Measurements from ENCODE around the gene NGEF. TPM values are rescaled to one million over a fixed set of nuclear protein-coding genes. Genes with fewer than 3 reads are reported as not detected.
"Not testable (repeated sequence)": the region's sequence is repeated elsewhere in the genome, so short reads cannot be mapped to it uniquely, and the experiment has no call there.

NGEF gene
- total and polyA plus RNA-seq, 9 of the 15 experiments (the other 6 are each of a cell fraction or from before 2014, with no cell fraction given) = 0.07 to 0.17 (median 0.09) TPM; not detected in 6

DNA sequence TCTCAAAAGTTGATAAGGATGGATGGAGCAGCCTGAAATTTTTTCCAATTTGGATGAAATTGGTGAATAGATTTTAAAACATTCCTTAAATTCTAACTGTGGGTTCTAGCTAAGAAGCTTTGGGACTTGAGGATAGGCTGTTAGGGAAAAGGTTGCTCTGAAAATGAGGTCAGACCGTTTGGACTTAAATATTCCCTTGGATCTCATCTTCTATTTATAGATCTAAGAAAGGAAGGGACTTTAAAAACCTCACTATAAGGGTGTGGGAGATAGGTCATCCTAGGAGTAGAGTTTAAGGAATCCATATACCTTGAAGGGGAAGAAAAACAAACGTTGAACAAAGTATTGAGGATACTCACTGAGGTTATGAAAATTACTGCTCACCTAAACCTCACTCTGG lies 160.4 kb downstream of the NGEF start:
- peaks cover 7 to 11% of the 10 kb centered on the region in 2 experiments for H3K4me1 ChIP-seq (replicated peaks in 1 of 2; ENCODE audit: control insufficient read depth in 2 of 2, insufficient read depth in 2 of 2, low read length in 2 of 2)
- H3K9me1 ChIP-seq (ENCODE audit: control insufficient read depth, insufficient read depth, low read length) = no peaks in the 10 kb centered on the region
- no peak overlapping the region for H3K9ac ChIP-seq (ENCODE audit: insufficient read depth in 1 of 2, low read depth in 2 of 2, low read length in 2 of 2)
- no peak for TF ChIP-seq PTRF (tag; IDR thresholded peaks at IDR 0.05)
- no peak for TF ChIP-seq SOX6 (IDR thresholded peaks at IDR 0.05)
- TF ChIP-seq ZNF354B (CRISPR knock-in tag; IDR thresholded peaks at IDR 0.05) = no peak
- no peak for TF ChIP-seq HDAC1 (IDR thresholded peaks at IDR 0.05)
- no peak for TF ChIP-seq PHF20 (IDR thresholded peaks at IDR 0.05; ENCODE audit: partially characterized antibody)
- TF ChIP-seq MEF2A (IDR thresholded peaks at IDR 0.05; ENCODE audit: control insufficient read depth, low read depth, low read length) = no peak
- TF ChIP-seq ZNF311 (CRISPR knock-in tag; IDR thresholded peaks at IDR 0.05) = no peak
- ChIA-PET POLR2A (no interaction called here), CTCF (ENCODE audit: low intra/inter-chr PET ratio) (interaction anchor here (0.7 to 0.8 kb wide), 3 partner anchors 398 to 732 kb away, joined by 3 read pairs; partner anchors contain the start of gene ATG16L1)
- H3K27me3 ChIP-seq (ENCODE audit: control insufficient read depth in 2 of 2, insufficient read depth in 2 of 2, low read length in 2 of 2) = no peaks in the 10 kb centered on the region
- H3K27ac ChIP-seq (ENCODE audit: extremely low read depth, low read depth, low read length) = no peak overlapping the region
- no TSS peak for BruUV-seq (replicated peaks)
- intact Hi-C loops (cut with micrococcal nuclease) = loop anchor here (5.0 to 10.0 kb wide), 2 partner anchors 172 to 400 kb away; partner anchors contain the start of gene ATG16L1
- in situ Hi-C loops (cut with MboI) = loop anchor here (10.0 kb wide), 1 partner anchor 412 kb away; no protein-coding TSS in a partner anchor
- WGBS (ENCODE audit: insufficient coverage, low coverage, missing lambda C conversion rate) = 8% methylated on average over 2 of the region's 2 CpGs
- no peaks in the 10 kb centered on the region for H3K9me3 ChIP-seq (replicated peaks; ENCODE audit: control insufficient read depth, insufficient read depth, low read depth, low read length)
- no peak overlapping the region for H2AFZ ChIP-seq (ENCODE audit: low read depth, low read length)
- no peak overlapping the region for H3K4me2 ChIP-seq (ENCODE audit: insufficient read depth, low read length)
- ATAC-seq (no peak), FAIRE-seq (no peak), DNase-seq (ENCODE audit: extremely low read depth in 1 of 4, low spot score in 3 of 4) (no peak)
- H3K36me3 ChIP-seq (ENCODE audit: control insufficient read depth, insufficient read depth, low read length) = peaks cover 68% of the 10 kb centered on the region
- H3K4me3 ChIP-seq = no peak overlapping the region
- H4K20me1 ChIP-seq (replicated peaks; ENCODE audit: control insufficient read depth, insufficient read depth, low read length) = no peaks in the 10 kb centered on the region
- no peaks in the 10 kb centered on the region for H3K79me2 ChIP-seq (ENCODE audit: control insufficient read depth, insufficient read depth, low read length)

DNA sequence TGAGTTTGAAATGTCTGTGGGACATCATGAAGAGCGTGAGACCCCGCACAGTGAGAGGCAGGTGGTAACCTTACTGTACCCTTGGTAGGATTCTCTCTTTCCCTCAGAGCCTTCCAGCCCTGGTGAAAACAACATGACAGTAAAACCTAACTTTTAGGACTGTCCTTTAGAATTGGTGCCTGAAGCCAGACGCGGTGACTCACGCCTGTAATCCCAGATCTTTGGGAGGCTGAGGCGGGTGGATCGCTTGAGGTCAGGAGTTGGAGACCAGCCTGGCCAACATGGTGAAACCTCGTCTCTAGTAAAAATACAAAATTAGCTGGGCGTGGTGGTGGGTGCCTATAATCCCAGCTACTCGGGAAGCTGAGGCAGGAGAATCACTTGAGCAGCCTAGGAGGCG lies 161.0 kb downstream of the NGEF start:
- POLR2A ChIA-PET; H3K27me3 ChIP-seq (ENCODE audit: control insufficient read depth in 2 of 2, insufficient read depth in 2 of 2, low read length in 2 of 2); ATAC-seq; DNase-seq (ENCODE audit: extremely low read depth in 1 of 4, low spot score in 3 of 4); H3K9me3 ChIP-seq (replicated peaks; ENCODE audit: control insufficient read depth, insufficient read depth, low read depth, low read length); BruUV-seq (replicated peaks); H2AFZ ChIP-seq (ENCODE audit: low read depth, low read length); H4K20me1 ChIP-seq (replicated peaks; ENCODE audit: control insufficient read depth, insufficient read depth, low read length); H3K4me3 ChIP-seq; H3K9ac ChIP-seq (ENCODE audit: insufficient read depth in 1 of 2, low read depth in 2 of 2, low read length in 2 of 2); FAIRE-seq; H3K4me2 ChIP-seq (ENCODE audit: insufficient read depth, low read length); H3K79me2 ChIP-seq (ENCODE audit: control insufficient read depth, insufficient read depth, low read length); H3K27ac ChIP-seq (ENCODE audit: extremely low read depth, low read depth, low read length); H3K9me1 ChIP-seq (ENCODE audit: control insufficient read depth, insufficient read depth, low read length): not testable (repeated sequence)
- intact Hi-C loops (cut with micrococcal nuclease) = loop anchor here (5.0 to 10.0 kb wide), 2 partner anchors 173 to 400 kb away; partner anchors contain the start of gene ATG16L1
- Histone ChIP-seq H3K36me3 (ENCODE audit: control insufficient read depth, insufficient read depth, low read length) (peaks cover 68% of the 10 kb centered on the region), H3K4me1 (replicated peaks in 1 of 2; ENCODE audit: control insufficient read depth in 2 of 2, insufficient read depth in 2 of 2, low read length in 2 of 2) (peaks cover 7 to 11% of the 10 kb centered on the region in 2 experiments)
- in situ Hi-C loops (cut with MboI) = loop anchor here (10.0 kb wide), 1 partner anchor 413 kb away; no protein-coding TSS in a partner anchor
- WGBS (ENCODE audit: insufficient coverage, low coverage, missing lambda C conversion rate) = 84% methylated on average over 11 of the region's 11 CpGs
- CTCF ChIA-PET (ENCODE audit: low intra/inter-chr PET ratio) = interaction anchor here (0.7 to 0.9 kb wide), 2 partner anchors 202 to 398 kb away, joined by 3 read pairs; no protein-coding TSS in a partner anchor

Data from K562 (cell line).